Measurements from ENCODE around the gene DARS1.

DNA sequence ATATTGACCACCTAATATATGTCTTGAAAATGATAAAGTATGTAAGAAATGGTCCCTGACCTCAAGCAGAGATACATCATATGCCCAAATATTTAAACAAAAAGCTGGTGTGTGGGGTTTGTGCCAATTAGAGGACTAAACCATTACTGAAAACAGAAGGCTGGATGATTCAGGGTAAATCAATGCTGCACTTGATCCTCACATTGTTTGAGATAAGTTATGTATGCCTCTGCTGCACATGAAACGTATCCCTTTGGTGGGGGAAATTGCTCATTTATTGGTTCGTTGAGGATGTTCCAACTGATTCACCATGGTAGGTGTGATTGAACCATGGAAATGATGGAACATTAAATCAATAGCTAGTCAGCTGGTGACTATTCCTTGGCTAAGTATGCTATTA is 24.7 kb upstream of the DARS1 start:
- TF ChIP-seq, protein P1, sequence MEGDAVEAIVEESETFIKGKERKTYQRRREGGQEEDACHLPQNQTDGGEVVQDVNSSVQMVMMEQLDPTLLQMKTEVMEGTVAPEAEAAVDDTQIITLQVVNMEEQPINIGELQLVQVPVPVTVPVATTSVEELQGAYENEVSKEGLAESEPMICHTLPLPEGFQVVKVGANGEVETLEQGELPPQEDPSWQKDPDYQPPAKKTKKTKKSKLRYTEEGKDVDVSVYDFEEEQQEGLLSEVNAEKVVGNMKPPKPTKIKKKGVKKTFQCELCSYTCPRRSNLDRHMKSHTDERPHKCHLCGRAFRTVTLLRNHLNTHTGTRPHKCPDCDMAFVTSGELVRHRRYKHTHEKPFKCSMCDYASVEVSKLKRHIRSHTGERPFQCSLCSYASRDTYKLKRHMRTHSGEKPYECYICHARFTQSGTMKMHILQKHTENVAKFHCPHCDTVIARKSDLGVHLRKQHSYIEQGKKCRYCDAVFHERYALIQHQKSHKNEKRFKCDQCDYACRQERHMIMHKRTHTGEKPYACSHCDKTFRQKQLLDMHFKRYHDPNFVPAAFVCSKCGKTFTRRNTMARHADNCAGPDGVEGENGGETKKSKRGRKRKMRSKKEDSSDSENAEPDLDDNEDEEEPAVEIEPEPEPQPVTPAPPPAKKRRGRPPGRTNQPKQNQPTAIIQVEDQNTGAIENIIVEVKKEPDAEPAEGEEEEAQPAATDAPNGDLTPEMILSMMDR (IDR thresholded peaks at IDR 0.05): no peak
- TF ChIP-seq POLR2A (IDR thresholded peaks at IDR 0.05) (no peak), EP300 (IDR thresholded peaks at IDR 0.05) (no peak)
